IPS-20b (cell line): Measurements from ENCODE around the gene ARHGAP19.
A peak's percentile ranks its signal among the peaks of the same experiment; 100 is the strongest.
"Not testable (repeated sequence)": the region's sequence is repeated elsewhere in the genome, so short reads cannot be mapped to it uniquely, and the experiment has no call there.

Source experiments
- H3K27ac ChIP-seq: one replicate; pipeline ENCODE4 v1.5.1; 2013; ENCODE audit warnings: low read length
- H3K27me3 ChIP-seq: 2 replicates; pipeline ENCODE4 v1.6.1; 2013; ENCODE audit warnings: mild to moderate bottlenecking, low read length, inconsistent platforms; ENCODE audit not compliant: insufficient read depth
- H3K36me3 ChIP-seq: 2 replicates; pipeline ENCODE4 v1.6.1; 2013; ENCODE audit warnings: low read depth, mild to moderate bottlenecking, inconsistent platforms, low read length, moderate library complexity; ENCODE audit not compliant: insufficient read depth
- H3K4me1 ChIP-seq: 2 replicates; pipeline ENCODE4 v1.6.1; 2013; ENCODE audit warnings: mild to moderate bottlenecking, control low read depth, inconsistent platforms, low read length, moderate library complexity; ENCODE audit not compliant: insufficient read depth
- H3K4me3 ChIP-seq: 2 replicates; pipeline ENCODE4 v1.5.1; 2013; ENCODE audit warnings: mild to moderate bottlenecking, low read length, inconsistent platforms
- H3K9ac ChIP-seq: 2 replicates; pipeline ENCODE4 v1.6.1; 2013; ENCODE audit warnings: low read depth, mild to moderate bottlenecking, inconsistent platforms, low read length, moderate library complexity
- H3K9me3 ChIP-seq: 2 replicates; pipeline ENCODE4 v1.6.1; 2013; ENCODE audit warnings: mild to moderate bottlenecking, low read depth, low read length, inconsistent platforms; ENCODE audit not compliant: insufficient read depth

Gene ARHGAP19

GRCh38 chr10:97298223-97298571 is 5.8 kb upstream of the ARHGAP19 start:
- no peaks in the 10 kb centered on the region for H3K27me3 ChIP-seq
- H3K27ac ChIP-seq, result no peak overlapping the region
- no peak overlapping the region for H3K9ac ChIP-seq
- H3K4me1 ChIP-seq, result no peaks in the 10 kb centered on the region
- H3K9me3 ChIP-seq, result no peaks in the 10 kb centered on the region
- H3K36me3 ChIP-seq, result no peaks in the 10 kb centered on the region
- no peak overlapping the region for H3K4me3 ChIP-seq

GRCh38 chr10:97297556-97298222 is 5.3 kb upstream of the ARHGAP19 start:
- no peak overlapping the region for H3K27ac ChIP-seq
- no peak overlapping the region for H3K4me3 ChIP-seq
- H3K9ac ChIP-seq, result no peak overlapping the region
- H3K36me3 ChIP-seq, result no peaks in the 10 kb centered on the region
- H3K27me3 ChIP-seq, result no peaks in the 10 kb centered on the region
- no peaks in the 10 kb centered on the region for H3K4me1 ChIP-seq
- H3K9me3 ChIP-seq, result no peaks in the 10 kb centered on the region

DNA sequence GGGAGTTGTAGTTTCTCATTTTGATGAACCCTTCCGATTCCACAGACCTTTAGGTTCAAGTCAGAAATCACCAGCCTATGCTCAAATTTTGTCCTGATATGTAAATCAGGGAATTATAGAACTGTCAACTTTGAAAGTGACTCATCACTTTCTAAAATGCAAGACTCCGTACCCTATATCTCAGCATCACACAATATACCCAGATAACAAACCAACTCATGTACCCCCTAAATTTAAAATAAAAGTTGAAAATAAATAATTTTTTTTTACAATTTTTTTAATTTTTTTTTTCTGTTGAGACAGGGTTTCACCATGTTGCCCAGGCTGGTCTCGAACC is 393 bp upstream of the ARHGAP19 start:
- H3K36me3 ChIP-seq, result peaks cover 3% of the 10 kb centered on the region; the same call in 1 of the 2 replicates
- no peak overlapping the region for H3K9ac ChIP-seq
- no peaks in the 10 kb centered on the region for H3K9me3 ChIP-seq
- H3K4me1 ChIP-seq, result peaks cover 3% of the 10 kb centered on the region; the same call in 1 of the 2 replicates
- no peak overlapping the region for H3K27ac ChIP-seq
- no peaks in the 10 kb centered on the region for H3K27me3 ChIP-seq
- H3K4me3 ChIP-seq, result no peak overlapping the region

DNA sequence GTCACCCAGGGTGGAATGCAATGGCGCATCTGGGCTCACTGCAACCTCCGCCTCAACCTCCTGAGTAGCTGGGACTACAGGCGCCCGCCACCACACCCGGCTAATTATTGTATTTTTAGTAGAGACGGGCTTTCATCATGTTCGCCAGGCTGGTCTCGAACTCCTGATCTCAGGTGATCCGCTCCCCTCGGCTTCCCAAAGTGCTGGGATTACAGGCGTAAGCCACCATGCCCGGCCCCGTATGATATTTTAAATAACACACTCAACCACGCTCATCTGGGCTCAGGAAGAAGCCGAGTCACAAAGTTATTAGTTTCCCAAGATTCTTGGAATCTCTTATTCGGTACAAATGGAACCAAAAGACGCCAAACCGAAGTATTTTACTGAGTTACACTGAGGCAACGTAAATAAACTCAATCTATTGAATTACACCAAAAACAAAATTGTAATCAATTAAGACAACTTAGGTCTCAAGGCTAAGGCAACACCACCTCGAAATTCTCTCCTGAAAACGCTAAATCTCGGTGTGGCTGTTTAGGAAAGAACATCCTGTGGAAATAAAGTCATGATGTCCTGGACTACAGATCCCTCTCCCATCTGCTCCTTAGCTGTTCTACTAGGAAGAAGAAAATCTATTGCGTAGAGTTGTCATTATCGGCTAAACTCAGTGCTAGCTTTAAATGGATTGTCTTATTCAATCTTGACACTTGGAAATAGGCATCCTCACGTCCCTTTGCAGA is 910 bp downstream of the ARHGAP19 start:
- H3K4me3 ChIP-seq, result peak overlapping the region; percentile 84
- H3K9me3 ChIP-seq, result no peaks in the 10 kb centered on the region
- H3K9ac ChIP-seq, result peak overlapping the region; percentile 83
- peaks cover 13% of the 10 kb centered on the region for H3K36me3 ChIP-seq
- no peaks in the 10 kb centered on the region for H3K27me3 ChIP-seq
- H3K4me1 ChIP-seq, result peaks cover 3% of the 10 kb centered on the region; the same call in 1 of the 2 replicates
- no peak overlapping the region for H3K27ac ChIP-seq

- peaks cover 13% of the 10 kb centered on the region for H3K36me3 ChIP-seq
- not testable (repeated sequence) for H3K27ac ChIP-seq, H3K4me1 ChIP-seq, H3K9me3 ChIP-seq, H3K9ac ChIP-seq, H3K27me3 ChIP-seq, H3K4me3 ChIP-seq
These were observed 1.7 kb downstream of the ARHGAP19 start for GRCh38 chr10:97290576-97291356.

GRCh38 chr10:97290076-97290475 is 2.4 kb downstream of the ARHGAP19 start:
- H3K27me3 ChIP-seq, H3K27ac ChIP-seq, H3K9me3 ChIP-seq, H3K4me3 ChIP-seq, H3K9ac ChIP-seq, H3K4me1 ChIP-seq: not testable (repeated sequence)
- peaks cover 13% of the 10 kb centered on the region for H3K36me3 ChIP-seq

GRCh38 chr10:97280783-97281182 is 11.7 kb downstream of the ARHGAP19 start:
- Histone ChIP-seq H3K36me3 (no peaks in the 10 kb centered on the region), H3K4me3 (no peak overlapping the region), H3K27ac (no peak overlapping the region), H3K4me1 (no peaks in the 10 kb centered on the region), H3K9ac (no peak overlapping the region), H3K9me3 (no peaks in the 10 kb centered on the region), H3K27me3 (no peaks in the 10 kb centered on the region)

DNA sequence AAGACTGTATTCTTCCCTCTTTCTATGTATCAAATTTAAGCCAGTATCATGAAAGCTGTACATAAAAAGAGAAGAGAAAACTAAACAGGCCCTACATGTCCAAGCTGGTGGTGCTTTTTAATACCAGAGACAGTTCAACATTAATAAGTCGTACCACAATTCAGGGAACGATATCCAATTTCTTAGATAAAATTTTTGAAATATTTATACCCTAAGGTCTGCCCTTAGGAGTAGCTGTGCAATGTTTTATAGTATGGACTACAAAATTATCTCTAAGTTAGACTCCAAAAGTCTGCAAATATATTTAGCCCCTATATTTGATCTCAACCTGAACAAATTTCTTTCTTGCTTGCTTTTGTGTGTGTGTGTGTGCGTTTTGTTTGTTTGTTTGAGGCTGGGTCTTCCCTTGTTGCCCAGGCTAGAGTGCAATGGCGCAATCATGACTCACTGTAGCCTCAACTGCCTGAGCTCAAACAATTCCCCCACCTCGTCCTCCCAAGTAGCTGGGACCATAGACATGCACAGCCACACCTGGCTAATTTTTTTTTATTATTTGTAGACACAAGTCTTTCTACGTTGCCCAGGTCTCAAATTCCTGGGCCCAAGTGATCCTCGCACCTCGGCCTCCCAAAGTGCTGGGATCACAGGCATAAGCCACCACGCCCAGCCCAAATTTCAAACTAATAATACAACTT is 13.2 kb downstream of the ARHGAP19 start:
- H3K4me1 ChIP-seq, result no peaks in the 10 kb centered on the region
- H3K9ac ChIP-seq, result no peak overlapping the region
- H3K4me3 ChIP-seq, result no peak overlapping the region
- H3K9me3 ChIP-seq, result no peaks in the 10 kb centered on the region
- no peak overlapping the region for H3K27ac ChIP-seq
- no peaks in the 10 kb centered on the region for H3K27me3 ChIP-seq
- no peaks in the 10 kb centered on the region for H3K36me3 ChIP-seq

GRCh38 chr10:97278491-97278989 is 13.9 kb downstream of the ARHGAP19 start:
- Histone ChIP-seq H3K4me3 (no peak overlapping the region), H3K9me3 (no peaks in the 10 kb centered on the region), H3K9ac (no peak overlapping the region), H3K27ac (no peak overlapping the region), H3K36me3 (no peaks in the 10 kb centered on the region), H3K27me3 (no peaks in the 10 kb centered on the region), H3K4me1 (no peaks in the 10 kb centered on the region)

DNA sequence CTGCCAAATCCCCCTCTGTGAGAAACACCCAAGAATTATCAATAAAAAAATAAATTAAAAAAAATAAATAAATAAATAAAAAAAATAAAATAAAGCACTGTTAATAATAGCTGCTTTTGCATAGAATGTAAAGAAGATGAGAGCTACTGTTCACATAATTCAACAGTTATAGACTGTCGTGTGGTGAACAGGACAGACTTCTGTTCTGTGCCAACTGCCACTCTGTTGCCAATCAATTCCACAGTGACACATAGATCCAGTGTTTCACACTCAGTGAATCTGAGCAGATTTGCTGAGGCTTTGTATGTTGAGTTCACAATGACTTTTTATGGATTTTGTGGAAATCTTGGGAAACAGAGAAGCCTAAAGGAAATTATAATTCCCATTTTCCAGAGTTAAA is 14.9 kb downstream of the ARHGAP19 start:
- Histone ChIP-seq H3K4me1 (no peaks in the 10 kb centered on the region), H3K27ac (no peak overlapping the region)

GRCh38 chr10:97274828-97275227 is 17.6 kb downstream of the ARHGAP19 start:
- H3K27ac ChIP-seq, result no peak overlapping the region

More for the DNA sequence above, 14.9 kb downstream of the ARHGAP19 start:
- no peaks in the 10 kb centered on the region for H3K9me3 ChIP-seq
- no peaks in the 10 kb centered on the region for H3K36me3 ChIP-seq
- H3K4me3 ChIP-seq, result no peak overlapping the region
- H3K9ac ChIP-seq, result no peak overlapping the region
- no peaks in the 10 kb centered on the region for H3K27me3 ChIP-seq

More at GRCh38 chr10:97274828-97275227, 17.6 kb downstream of the ARHGAP19 start:
- Histone ChIP-seq H3K36me3 (no peaks in the 10 kb centered on the region), H3K27me3 (no peaks in the 10 kb centered on the region), H3K9me3 (no peaks in the 10 kb centered on the region), H3K9ac (no peak overlapping the region), H3K4me3 (no peak overlapping the region), H3K4me1 (no peaks in the 10 kb centered on the region)
